MM.1S (cell line): Measurements from ENCODE around the gene MCOLN2.

Experiments used
- CTCF ChIP-seq: fragments of 300-600 bp; sonication (generic); IDR thresholded peaks from 2 replicates; pipeline ENCODE4 v1.5.1; 2016; ENCODE audit warnings: antibody characterized with exemption, low read length, mixed read lengths
- EZH2phosphoT487 ChIP-seq: fragments of 300-600 bp; sonication (generic); IDR thresholded peaks from 2 replicates; pipeline ENCODE4 v1.6.1; 2018; ENCODE audit warnings: antibody characterized with exemption, low read length

- no peak for TF ChIP-seq EZH2phosphoT487
- no peak for TF ChIP-seq CTCF
Observed at GRCh38 chr1:84890566-84890965, 106.3 kb downstream of the MCOLN2 start.
